ENCODE results near the gene EXOSC10.
"Not testable (repeated sequence)": the region's sequence is repeated elsewhere in the genome, so short reads cannot be mapped to it uniquely, and the experiment has no call there.

EXOSC10 gene

DNA sequence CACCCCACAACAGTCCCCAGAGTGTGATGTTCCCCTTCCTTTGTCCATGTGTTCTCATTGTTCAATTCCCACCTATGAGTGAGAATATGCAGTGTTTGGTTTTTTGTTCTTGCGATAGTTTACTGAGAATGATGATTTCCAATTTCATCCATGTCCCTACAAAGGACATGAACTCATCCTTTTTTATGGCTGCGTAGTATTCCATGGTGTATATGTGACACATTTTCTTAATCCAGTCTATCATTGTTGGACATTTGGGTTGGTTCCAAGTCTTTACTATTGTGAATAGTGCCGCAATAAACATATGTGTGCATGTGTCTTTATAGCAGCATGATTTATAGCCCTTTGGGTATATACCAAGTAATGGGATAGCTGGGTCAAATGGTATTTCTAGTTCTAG lies 15.9 kb downstream of the EXOSC10 start:
- not testable (repeated sequence) for H3K23ac ChIP-seq (ENCODE audit: low read length); H3K27me3 ChIP-seq (ENCODE audit: insufficient read depth, low read length, poor library complexity); H3K4me3 ChIP-seq (ENCODE audit: low read length); H2AK5ac ChIP-seq (ENCODE audit: low read length); H2BK15ac ChIP-seq (replicated peaks; ENCODE audit: low read depth); H3K18ac ChIP-seq (ENCODE audit: low read length); DNase-seq; H3K27ac ChIP-seq (ENCODE audit: low read depth, low read length); H3K79me1 ChIP-seq (ENCODE audit: low read length); H3K4me2 ChIP-seq (ENCODE audit: low read length); H3K4me1 ChIP-seq (ENCODE audit: control insufficient read depth, low read depth, low read length); H3K4ac ChIP-seq (ENCODE audit: low read depth, low read length); H2BK120ac ChIP-seq (ENCODE audit: low read depth, low read length); H3K9ac ChIP-seq (ENCODE audit: low read length); H4K5ac ChIP-seq (ENCODE audit: low read length); H3K79me2 ChIP-seq (ENCODE audit: control insufficient read depth, insufficient read depth, low read length); H4K8ac ChIP-seq (ENCODE audit: low read depth, low read length); H3K56ac ChIP-seq (ENCODE audit: low read length); H2BK5ac ChIP-seq (ENCODE audit: low read length)
- H3K36me3 ChIP-seq (ENCODE audit: control insufficient read depth, insufficient read depth, low read length): peaks cover 14% of the 10 kb centered on the region
- no CpG with 5 or more reads among the region's 3 CpGs for WGBS (ENCODE audit: extremely low coverage, insufficient coverage, low lambda C conversion rate)

DNA sequence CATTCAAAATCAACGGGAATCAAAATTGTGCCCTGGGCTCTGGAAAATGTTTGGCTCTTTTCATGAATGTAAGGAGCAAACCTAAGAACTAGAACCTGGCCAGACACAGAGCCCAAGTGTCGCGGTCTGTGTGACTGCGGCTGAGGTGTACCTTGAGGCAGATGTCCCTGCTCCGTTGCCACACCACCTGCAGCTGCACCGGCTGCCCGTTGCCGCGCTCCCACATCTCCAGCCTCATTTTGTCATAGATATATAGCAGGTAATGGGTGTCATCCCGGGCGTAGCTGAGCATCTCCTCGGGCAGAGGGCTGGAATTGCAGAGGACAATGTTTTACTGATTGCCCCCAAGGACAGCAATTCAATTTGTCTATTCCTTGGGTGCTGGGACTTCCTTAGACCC lies 18.7 kb downstream of the EXOSC10 start:
- Histone ChIP-seq H3K4me1 (ENCODE audit: control insufficient read depth, low read depth, low read length) (no peaks in the 10 kb centered on the region), H3K79me2 (ENCODE audit: control insufficient read depth, insufficient read depth, low read length) (no peaks in the 10 kb centered on the region), H2AK5ac (ENCODE audit: low read length) (no peak overlapping the region), H2BK15ac (replicated peaks; ENCODE audit: low read depth) (no peak overlapping the region), H4K8ac (ENCODE audit: low read depth, low read length) (no peak overlapping the region), H3K9ac (ENCODE audit: low read length) (no peak overlapping the region), H3K23ac (ENCODE audit: low read length) (no peak overlapping the region), H3K4ac (ENCODE audit: low read depth, low read length) (no peak overlapping the region), H2BK120ac (ENCODE audit: low read depth, low read length) (no peak overlapping the region), H3K56ac (ENCODE audit: low read length) (no peak overlapping the region), H3K27ac (ENCODE audit: low read depth, low read length) (no peak overlapping the region), H3K79me1 (ENCODE audit: low read length) (no peaks in the 10 kb centered on the region), H4K5ac (ENCODE audit: low read length) (no peak overlapping the region), H3K4me3 (ENCODE audit: low read length) (no peak overlapping the region), H2BK5ac (ENCODE audit: low read length) (no peak overlapping the region), H3K18ac (ENCODE audit: low read length) (no peak overlapping the region), H3K27me3 (ENCODE audit: insufficient read depth, low read length, poor library complexity) (no peaks in the 10 kb centered on the region), H3K4me2 (ENCODE audit: low read length) (no peak overlapping the region), H3K36me3 (ENCODE audit: control insufficient read depth, insufficient read depth, low read length) (peaks cover 22% of the 10 kb centered on the region)
- WGBS (ENCODE audit: extremely low coverage, insufficient coverage, low lambda C conversion rate): no CpG with 5 or more reads among the region's 12 CpGs
- no peak for DNase-seq

- Histone ChIP-seq H2BK120ac (ENCODE audit: low read depth, low read length) (no peak overlapping the region), H3K4me2 (ENCODE audit: low read length) (no peak overlapping the region), H2AK5ac (ENCODE audit: low read length) (no peak overlapping the region), H2BK5ac (ENCODE audit: low read length) (no peak overlapping the region), H3K9ac (ENCODE audit: low read length) (no peak overlapping the region), H3K36me3 (ENCODE audit: control insufficient read depth, insufficient read depth, low read length) (peaks cover 23% of the 10 kb centered on the region), H3K23ac (ENCODE audit: low read length) (no peak overlapping the region), H3K79me2 (ENCODE audit: control insufficient read depth, insufficient read depth, low read length) (no peaks in the 10 kb centered on the region), H3K4me1 (ENCODE audit: control insufficient read depth, low read depth, low read length) (no peaks in the 10 kb centered on the region), H2BK15ac (replicated peaks; ENCODE audit: low read depth) (no peak overlapping the region), H3K4me3 (ENCODE audit: low read length) (no peak overlapping the region), H4K8ac (ENCODE audit: low read depth, low read length) (no peak overlapping the region), H3K27ac (ENCODE audit: low read depth, low read length) (no peak overlapping the region), H3K56ac (ENCODE audit: low read length) (no peak overlapping the region), H3K79me1 (ENCODE audit: low read length) (no peaks in the 10 kb centered on the region), H3K4ac (ENCODE audit: low read depth, low read length) (no peak overlapping the region), H3K18ac (ENCODE audit: low read length) (no peak overlapping the region), H4K5ac (ENCODE audit: low read length) (no peak overlapping the region), H3K27me3 (ENCODE audit: insufficient read depth, low read length, poor library complexity) (no peaks in the 10 kb centered on the region)
- DNase-seq: no peak
- WGBS (ENCODE audit: extremely low coverage, insufficient coverage, low lambda C conversion rate): no CpG with 5 or more reads among the region's 2 CpGs
These were observed 21.0 kb downstream of the EXOSC10 start for GRCh38 chr1:11078631-11079030.

DNA sequence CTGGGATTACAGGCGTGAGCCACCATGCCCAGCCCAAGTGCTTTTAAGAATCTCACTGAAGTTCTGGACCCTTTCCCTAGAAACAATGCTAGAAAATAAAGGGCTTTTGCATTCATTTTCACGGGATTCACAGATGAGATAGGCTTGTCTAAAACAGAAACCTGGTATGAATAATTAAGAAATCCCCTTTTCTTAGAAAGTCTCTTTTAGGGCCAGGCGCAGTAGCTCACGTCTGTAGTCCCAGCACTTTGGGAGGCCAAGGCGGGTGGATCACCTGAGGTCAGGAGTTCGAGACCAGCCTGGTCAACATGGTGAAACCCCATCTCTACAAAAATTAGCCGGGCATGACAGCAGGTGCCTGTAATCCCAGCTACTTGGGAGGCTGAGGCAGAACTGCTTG lies 26.3 kb downstream of the EXOSC10 start:
- H3K23ac ChIP-seq (ENCODE audit: low read length); H3K9ac ChIP-seq (ENCODE audit: low read length); H2AK5ac ChIP-seq (ENCODE audit: low read length); H3K79me2 ChIP-seq (ENCODE audit: control insufficient read depth, insufficient read depth, low read length); H3K79me1 ChIP-seq (ENCODE audit: low read length); DNase-seq; H3K4me3 ChIP-seq (ENCODE audit: low read length); H3K4me1 ChIP-seq (ENCODE audit: control insufficient read depth, low read depth, low read length); H4K5ac ChIP-seq (ENCODE audit: low read length); H3K4ac ChIP-seq (ENCODE audit: low read depth, low read length); H3K27me3 ChIP-seq (ENCODE audit: insufficient read depth, low read length, poor library complexity); H3K18ac ChIP-seq (ENCODE audit: low read length); H2BK120ac ChIP-seq (ENCODE audit: low read depth, low read length); H2BK15ac ChIP-seq (replicated peaks; ENCODE audit: low read depth); H4K8ac ChIP-seq (ENCODE audit: low read depth, low read length); H2BK5ac ChIP-seq (ENCODE audit: low read length); H3K56ac ChIP-seq (ENCODE audit: low read length); H3K4me2 ChIP-seq (ENCODE audit: low read length); H3K27ac ChIP-seq (ENCODE audit: low read depth, low read length): not testable (repeated sequence)
- no CpG with 5 or more reads among the region's 7 CpGs for WGBS (ENCODE audit: extremely low coverage, insufficient coverage, low lambda C conversion rate)
- H3K36me3 ChIP-seq (ENCODE audit: control insufficient read depth, insufficient read depth, low read length): peaks cover 33% of the 10 kb centered on the region

DNA sequence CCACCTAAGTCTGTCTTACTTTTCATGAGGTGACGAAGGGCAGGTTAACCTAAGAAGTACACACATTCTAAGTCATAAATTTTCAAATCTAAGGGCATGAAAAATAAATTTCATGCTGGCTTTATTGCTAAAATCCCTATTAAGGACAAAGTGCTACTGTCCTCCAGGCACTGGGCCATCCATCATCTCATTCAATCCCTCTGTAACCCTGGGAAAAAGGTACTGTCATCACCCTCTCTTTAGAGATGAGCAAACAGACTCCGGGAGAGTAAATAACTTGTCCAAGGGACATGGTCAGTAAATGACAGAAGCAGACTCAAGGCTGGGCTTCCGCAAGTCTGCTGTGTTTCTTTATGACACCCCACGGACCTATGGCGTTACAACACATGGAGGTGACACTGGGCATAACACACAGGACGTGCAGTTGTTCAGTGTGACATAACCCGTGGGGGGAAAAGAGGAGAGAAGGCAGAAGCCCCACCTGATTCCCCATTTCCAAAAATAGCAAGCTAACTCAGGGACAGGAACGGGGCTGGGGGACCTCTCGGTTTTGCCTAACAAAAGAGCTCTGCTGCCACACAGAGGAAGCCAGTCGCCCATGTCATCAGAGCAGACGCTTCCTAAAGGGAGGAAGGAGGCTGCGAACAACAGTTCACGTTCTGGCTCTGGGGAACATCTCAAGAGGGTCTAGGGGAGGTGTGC lies 27.3 kb downstream of the EXOSC10 start:
- Histone ChIP-seq H3K56ac (ENCODE audit: low read length) (no peak overlapping the region), H2AK5ac (ENCODE audit: low read length) (no peak overlapping the region), H2BK15ac (replicated peaks; ENCODE audit: low read depth) (no peak overlapping the region), H3K18ac (ENCODE audit: low read length) (no peak overlapping the region), H3K4me2 (ENCODE audit: low read length) (no peak overlapping the region), H3K27me3 (ENCODE audit: insufficient read depth, low read length, poor library complexity) (no peaks in the 10 kb centered on the region), H3K27ac (ENCODE audit: low read depth, low read length) (no peak overlapping the region), H3K4me1 (ENCODE audit: control insufficient read depth, low read depth, low read length) (no peaks in the 10 kb centered on the region), H3K79me1 (ENCODE audit: low read length) (no peaks in the 10 kb centered on the region), H2BK5ac (ENCODE audit: low read length) (no peak overlapping the region), H3K23ac (ENCODE audit: low read length) (no peak overlapping the region), H3K4me3 (ENCODE audit: low read length) (no peak overlapping the region), H3K36me3 (ENCODE audit: control insufficient read depth, insufficient read depth, low read length) (peaks cover 38% of the 10 kb centered on the region), H4K8ac (ENCODE audit: low read depth, low read length) (no peak overlapping the region), H3K4ac (ENCODE audit: low read depth, low read length) (no peak overlapping the region), H2BK120ac (ENCODE audit: low read depth, low read length) (no peak overlapping the region), H3K9ac (ENCODE audit: low read length) (no peak overlapping the region), H4K5ac (ENCODE audit: low read length) (no peak overlapping the region), H3K79me2 (ENCODE audit: control insufficient read depth, insufficient read depth, low read length) (no peaks in the 10 kb centered on the region)
- no CpG with 5 or more reads among the region's 13 CpGs for WGBS (ENCODE audit: extremely low coverage, insufficient coverage, low lambda C conversion rate)
- no peak for DNase-seq

All from mesendoderm (in vitro differentiated cells).